Measurements from ENCODE around the gene MICU2. TPM values are rescaled to one million over a fixed set of nuclear protein-coding genes. Genes with fewer than 3 reads are reported as not detected.

Gene MICU2
- total and polyA plus RNA-seq, 2 of the 13 experiments (the other 11 are each of a cell fraction or from before 2014, with no cell fraction given), result 31.7 to 42.4 TPM

- no peak for TF ChIP-seq ZNF318 (CRISPR knock-in tag; IDR thresholded peaks at IDR 0.05)
- TF ChIP-seq ZNF7 (CRISPR knock-in tag; IDR thresholded peaks at IDR 0.05), result no peak
- TF ChIP-seq SKIL (CRISPR knock-in tag; IDR thresholded peaks at IDR 0.05; ENCODE audit: borderline replicate concordance), result no peak
- TF ChIP-seq KLF9 (CRISPR knock-in tag; IDR thresholded peaks at IDR 0.05; ENCODE audit: low read depth), result no peak
- TF ChIP-seq MNT (IDR thresholded peaks at IDR 0.05), result no peak
- TF ChIP-seq KDM5A (IDR thresholded peaks at IDR 0.05; ENCODE audit: borderline replicate concordance, low read length), result peak; percentile 77; the same call in 1 of the 2 replicates
- TF ChIP-seq ATRX (CRISPR knock-in tag; IDR thresholded peaks at IDR 0.05; ENCODE audit: borderline replicate concordance), result no peak
- TF ChIP-seq ZNF562 (CRISPR knock-in tag; IDR thresholded peaks at IDR 0.05; ENCODE audit: borderline replicate concordance), result no peak
- TF ChIP-seq RERE (CRISPR knock-in tag; IDR thresholded peaks at IDR 0.05; ENCODE audit: low read depth), result no peak
- peak; percentile 68; the same call in 1 of the 2 replicates for TF ChIP-seq SIN3A (IDR thresholded peaks at IDR 0.05; ENCODE audit: borderline replicate concordance, low read depth, low read length)
Measured at GRCh38 chr13:21603531-21604448, at the start of gene MICU2 (continued).

Data from HepG2 (cell line).